Measurements from ENCODE around the gene ABCG8. TPM values are rescaled to one million over a fixed set of nuclear protein-coding genes. Genes with fewer than 3 reads are reported as not detected.

Gene ABCG8
- total RNA-seq, 2 experiments from 2014 or later, result not detected

- no peaks in the 10 kb centered on the region for H3K27me3 Mint-ChIP-seq
Observed at GRCh38 chr2:43931293-43931692, 92.5 kb downstream of the ABCG8 start.

More at GRCh38 chr2:43931293-43931692, 92.5 kb downstream of the ABCG8 start:
- no peak for ATAC-seq
- no peak overlapping the region for H3K27ac Mint-ChIP-seq
- no peak for DNase-seq
- peaks cover 39% of the 10 kb centered on the region for H3K36me3 Mint-ChIP-seq
- H3K9me3 Mint-ChIP-seq (ENCODE audit: low read depth), result no peaks in the 10 kb centered on the region
- CTCF ChIA-PET, result no interaction called here
- no peak overlapping the region for H3K4me3 Mint-ChIP-seq
- peaks cover 22% of the 10 kb centered on the region for H3K4me1 Mint-ChIP-seq

Other genes starting within 250 kb of the ABCG8 start
- 10 to 100 TPM; 32.0 to 32.1 TPM for gene THADA, start 242.9 kb upstream of the ABCG8 start, total RNA-seq
- under 1 TPM; 0.54 to 0.67 TPM for gene PLEKHH2, start 201.7 kb upstream of the ABCG8 start, total RNA-seq
- gene C1GALT1C1L, start 162.5 kb upstream of the ABCG8 start, total RNA-seq, result under 1 TPM in 1 of 2 experiments, not detected in 1; 0.19 TPM
- 1 to 10 TPM; 5.1 to 5.9 TPM for gene DYNC2LI1, start 64.9 kb upstream of the ABCG8 start, total RNA-seq
- gene ABCG5, start 132 bp upstream of the ABCG8 start, total RNA-seq, result not detected
- 100 to 1,000 TPM in 1 of 2 experiments, 10 to 100 TPM in 1; 70.0 to 103 TPM for gene LRPPRC, start 157.0 kb downstream of the ABCG8 start, total RNA-seq